ENCODE measurements around the gene DPYD. TPM values are rescaled to one million over a fixed set of nuclear protein-coding genes. Genes with fewer than 3 reads are reported as not detected.

The DPYD gene
- polyA plus RNA-seq, 1 donor from 2014 or later, result 3.8 TPM

DNA sequence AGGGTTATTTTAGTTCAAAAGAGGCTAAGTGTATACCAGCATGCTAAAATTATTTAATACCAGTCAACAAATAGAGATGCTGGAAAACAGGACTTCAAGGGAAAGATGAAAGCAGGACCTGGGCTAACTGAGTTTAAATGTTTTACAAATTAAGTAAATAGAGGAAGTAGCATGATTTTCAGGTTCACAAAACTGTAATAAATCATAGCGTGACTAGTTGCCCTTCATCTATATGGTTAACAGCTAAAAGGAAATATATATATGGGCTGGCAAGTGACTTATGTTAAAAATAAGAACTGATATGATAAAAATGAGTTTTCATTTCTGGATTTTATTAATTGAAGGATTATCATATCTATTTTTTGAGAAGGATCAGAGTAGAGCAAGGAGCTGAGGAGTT is 25.6 kb downstream of the DPYD start:
- no peaks in the 10 kb centered on the region for H3K27me3 Mint-ChIP-seq
- H3K4me1 Mint-ChIP-seq, result no peaks in the 10 kb centered on the region
- no peaks in the 10 kb centered on the region for H3K36me3 Mint-ChIP-seq
- H3K27ac Mint-ChIP-seq, result no peak overlapping the region
- no peak overlapping the region for H3K4me3 Mint-ChIP-seq
- peaks cover 0 to 6% (median 3%) of the 10 kb centered on the region in 3 donors for H3K9me3 Mint-ChIP-seq

GRCh38 chr1:97893844-97894243 is 27.0 kb downstream of the DPYD start:
- no peak overlapping the region for H3K4me3 Mint-ChIP-seq
- H3K4me1 Mint-ChIP-seq, result no peaks in the 10 kb centered on the region
- no peaks in the 10 kb centered on the region for H3K27me3 Mint-ChIP-seq
- no peaks in the 10 kb centered on the region for H3K36me3 Mint-ChIP-seq
- no peak overlapping the region for H3K27ac Mint-ChIP-seq
- peaks cover 0 to 9% (median 0%) of the 10 kb centered on the region in 3 donors for H3K9me3 Mint-ChIP-seq

DNA sequence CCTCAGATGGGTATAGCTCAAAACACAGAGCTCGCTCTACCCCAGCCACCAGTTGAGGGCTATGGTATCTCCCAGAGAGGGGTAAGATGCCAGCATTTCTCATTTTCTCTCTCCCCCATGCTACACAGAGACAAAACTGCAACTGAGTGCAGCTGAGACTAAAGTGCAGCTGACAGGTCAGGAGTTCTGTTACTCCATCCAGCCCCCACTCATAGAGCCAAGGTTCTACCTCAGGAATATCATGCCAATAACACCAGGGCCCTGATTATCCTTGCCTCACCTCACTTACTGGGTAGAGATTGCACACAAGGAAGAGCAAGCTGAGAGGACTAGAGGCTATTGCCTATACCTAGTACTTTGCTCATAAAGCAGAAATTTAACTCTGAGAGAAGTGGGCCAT is 34.6 kb downstream of the DPYD start:
- Mint-ChIP-seq H3K9me3 (peaks cover 1 to 19% (median 3%) of the 10 kb centered on the region in 3 donors), H3K4me1 (no peaks in the 10 kb centered on the region), H3K27ac (no peak overlapping the region), H3K36me3 (no peaks in the 10 kb centered on the region), H3K4me3 (no peak overlapping the region), H3K27me3 (no peaks in the 10 kb centered on the region)

DNA sequence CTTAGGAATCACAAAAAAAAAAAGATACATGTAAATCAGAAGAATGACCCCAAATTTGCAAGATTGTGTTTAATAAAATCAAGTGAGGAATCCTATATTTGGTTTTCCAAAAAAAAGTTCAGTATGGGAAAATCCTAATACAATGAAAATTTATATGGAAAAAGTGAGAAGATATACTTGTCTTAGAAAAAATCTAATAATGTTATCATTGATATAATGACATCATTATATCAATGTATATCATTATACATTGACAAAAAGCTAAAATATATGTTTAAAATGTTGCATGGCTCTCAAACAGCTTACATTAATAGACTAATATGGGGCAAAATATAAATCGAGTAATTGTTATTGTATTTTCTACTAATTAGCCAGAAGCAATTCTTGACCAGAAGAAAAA is 37.0 kb downstream of the DPYD start:
- no peaks in the 10 kb centered on the region for H3K27me3 Mint-ChIP-seq
- peaks cover 1 to 12% (median 3%) of the 10 kb centered on the region in 3 donors for H3K9me3 Mint-ChIP-seq
- H3K36me3 Mint-ChIP-seq, result no peaks in the 10 kb centered on the region
- H3K4me1 Mint-ChIP-seq, result no peaks in the 10 kb centered on the region
- no peak overlapping the region for H3K27ac Mint-ChIP-seq
- no peak overlapping the region for H3K4me3 Mint-ChIP-seq

DNA sequence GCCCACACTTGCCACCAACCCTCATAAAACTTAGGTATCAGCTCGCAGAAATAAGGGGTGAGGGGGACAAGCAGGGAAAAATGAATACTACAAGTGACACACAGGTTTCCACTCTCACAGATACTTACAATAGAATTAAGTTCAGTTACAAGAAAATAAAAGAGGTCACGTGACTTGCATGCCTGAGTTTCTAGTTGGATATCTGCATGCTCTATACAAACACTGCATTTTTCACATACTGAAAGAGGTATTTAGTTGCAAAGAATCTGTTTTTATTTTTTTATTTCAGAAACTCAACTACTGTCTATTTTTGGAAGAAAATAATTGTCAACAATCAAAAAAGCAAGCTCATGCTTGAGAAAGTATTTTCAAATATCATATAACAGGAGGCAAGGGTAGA is 43.5 kb downstream of the DPYD start:
- Mint-ChIP-seq H3K9me3 (no peaks in the 10 kb centered on the region), H3K27ac (no peak overlapping the region), H3K4me1 (no peaks in the 10 kb centered on the region), H3K27me3 (no peaks in the 10 kb centered on the region), H3K4me3 (no peak overlapping the region), H3K36me3 (peaks cover 1% of the 10 kb centered on the region)

DNA sequence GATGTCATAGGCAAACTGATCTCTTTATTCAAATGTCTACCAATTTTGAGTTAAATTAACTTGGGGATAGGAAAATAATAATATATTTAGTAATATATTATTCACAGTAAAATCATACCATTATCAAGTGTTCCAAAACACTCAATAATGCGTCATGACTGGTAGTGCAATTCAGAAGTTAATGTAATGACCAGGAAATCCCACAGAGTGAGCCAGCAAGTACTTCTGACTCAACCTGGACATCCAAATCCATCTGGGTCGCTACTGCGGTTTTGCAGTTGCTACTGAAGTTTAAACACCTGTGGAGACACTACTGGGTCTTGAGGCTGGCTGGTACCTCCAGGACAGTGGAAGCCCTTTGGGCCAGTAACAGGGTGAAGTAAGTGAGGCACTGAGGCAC is 44.8 kb downstream of the DPYD start:
- no peak overlapping the region for H3K27ac Mint-ChIP-seq
- H3K36me3 Mint-ChIP-seq, result peaks cover 1% of the 10 kb centered on the region
- no peaks in the 10 kb centered on the region for H3K4me1 Mint-ChIP-seq
- H3K27me3 Mint-ChIP-seq, result no peaks in the 10 kb centered on the region
- H3K9me3 Mint-ChIP-seq, result no peaks in the 10 kb centered on the region
- H3K4me3 Mint-ChIP-seq, result no peak overlapping the region

DNA sequence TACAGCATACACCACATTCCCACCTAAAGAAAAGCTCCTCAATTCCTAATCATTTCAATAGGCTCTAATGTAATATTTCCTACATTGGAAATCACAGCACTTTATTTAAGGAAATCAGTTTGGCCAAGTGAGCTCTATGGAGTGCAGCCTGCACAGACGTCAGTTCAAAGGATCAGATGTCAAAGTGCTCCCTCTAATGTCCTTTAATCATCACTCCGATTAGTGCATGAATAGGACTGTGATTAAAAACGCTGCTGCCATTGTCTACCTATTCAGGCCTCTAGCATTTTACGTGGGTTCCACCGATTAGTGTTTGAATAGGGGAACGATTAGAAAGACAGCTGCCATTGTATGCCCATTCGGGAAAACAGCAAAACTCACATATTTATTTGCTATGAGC is 50.2 kb downstream of the DPYD start:
- Mint-ChIP-seq H3K27me3 (no peaks in the 10 kb centered on the region), H3K4me1 (peaks cover 0 to 2% (median 0%) of the 10 kb centered on the region in 3 donors), H3K4me3 (no peak overlapping the region), H3K9me3 (peaks cover 0 to 4% (median 0%) of the 10 kb centered on the region in 3 donors), H3K36me3 (no peaks in the 10 kb centered on the region), H3K27ac (no peak overlapping the region)

DNA sequence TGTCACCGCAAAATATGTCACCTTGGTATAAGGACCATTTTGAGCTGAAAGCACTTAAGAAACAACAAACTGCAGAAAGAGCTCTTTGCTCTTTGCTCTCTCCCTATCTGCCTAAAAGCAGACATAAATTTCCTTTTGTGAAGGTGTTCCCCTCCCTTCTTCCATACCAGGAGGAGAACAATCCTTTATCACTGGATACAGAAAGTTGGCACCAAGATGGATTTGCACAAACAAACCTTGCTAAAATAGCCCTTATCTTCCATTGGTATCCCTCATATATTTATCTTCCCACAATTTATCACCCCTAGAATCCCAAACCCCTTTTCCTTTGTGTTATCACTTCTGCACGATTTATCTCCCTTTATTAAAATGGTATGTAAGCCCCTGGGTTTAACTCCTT is 51.4 kb downstream of the DPYD start:
- H3K36me3 Mint-ChIP-seq, result no peaks in the 10 kb centered on the region
- H3K27ac Mint-ChIP-seq, result no peak overlapping the region
- H3K9me3 Mint-ChIP-seq, result peaks cover 0 to 4% (median 0%) of the 10 kb centered on the region in 3 donors
- H3K4me3 Mint-ChIP-seq, result no peak overlapping the region
- peaks cover 0 to 4% (median 4%) of the 10 kb centered on the region in 3 donors for H3K4me1 Mint-ChIP-seq
- H3K27me3 Mint-ChIP-seq, result no peaks in the 10 kb centered on the region

DNA sequence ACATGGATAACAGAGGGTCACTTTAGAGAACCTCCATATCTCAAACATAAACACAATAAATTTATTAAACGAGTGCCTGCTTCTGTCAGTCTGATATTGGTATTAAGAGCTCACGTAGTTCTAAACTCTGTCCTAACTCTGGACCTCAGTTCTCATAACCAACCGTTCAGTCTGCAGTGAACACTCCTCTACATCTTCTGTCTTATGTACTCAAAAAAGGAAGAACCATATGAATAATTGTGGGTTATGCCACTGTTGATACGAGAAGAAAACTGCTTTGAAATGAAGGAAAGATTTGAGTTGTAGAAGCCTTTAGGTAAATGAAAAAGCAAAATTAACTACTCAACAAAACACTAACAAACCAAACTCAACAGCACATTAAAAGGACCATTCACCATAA is 53.7 kb downstream of the DPYD start:
- Mint-ChIP-seq H3K36me3 (no peaks in the 10 kb centered on the region), H3K27ac (no peak overlapping the region), H3K4me1 (peaks cover 0 to 4% (median 4%) of the 10 kb centered on the region in 3 donors), H3K27me3 (no peaks in the 10 kb centered on the region), H3K9me3 (peaks cover 0 to 4% (median 0%) of the 10 kb centered on the region in 3 donors), H3K4me3 (no peak overlapping the region)

- Mint-ChIP-seq H3K4me1 (peaks cover 0 to 4% (median 4%) of the 10 kb centered on the region in 3 donors), H3K27me3 (no peaks in the 10 kb centered on the region), H3K4me3 (no peak overlapping the region), H3K36me3 (no peaks in the 10 kb centered on the region), H3K27ac (no peak overlapping the region), H3K9me3 (peaks cover 0 to 4% (median 0%) of the 10 kb centered on the region in 3 donors)
Measured at GRCh38 chr1:97864615-97865014, 56.2 kb downstream of the DPYD start.

DNA sequence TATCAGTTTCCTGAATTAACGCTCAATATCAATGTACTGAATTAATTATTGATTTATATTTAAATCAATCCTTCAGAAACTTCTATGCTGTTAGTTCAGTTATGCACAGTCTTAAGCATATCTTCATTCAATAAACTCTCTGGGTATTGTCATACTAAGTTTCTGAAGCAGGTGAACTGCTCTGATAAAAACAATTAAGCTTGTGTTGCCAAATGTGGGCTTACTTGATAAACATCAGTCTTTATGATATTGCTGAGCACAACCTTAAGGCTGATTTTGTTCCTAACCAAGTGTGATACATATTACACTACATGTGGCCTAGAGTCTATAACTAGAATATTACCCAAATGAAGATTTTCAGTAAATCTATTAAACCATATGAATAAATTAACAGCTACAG is 67.6 kb downstream of the DPYD start:
- Mint-ChIP-seq H3K36me3 (peaks cover 3% of the 10 kb centered on the region), H3K4me1 (peaks cover 4 to 9% (median 5%) of the 10 kb centered on the region in 3 donors), H3K27ac (no peak overlapping the region), H3K9me3 (no peaks in the 10 kb centered on the region), H3K27me3 (no peaks in the 10 kb centered on the region), H3K4me3 (no peak overlapping the region)

DNA sequence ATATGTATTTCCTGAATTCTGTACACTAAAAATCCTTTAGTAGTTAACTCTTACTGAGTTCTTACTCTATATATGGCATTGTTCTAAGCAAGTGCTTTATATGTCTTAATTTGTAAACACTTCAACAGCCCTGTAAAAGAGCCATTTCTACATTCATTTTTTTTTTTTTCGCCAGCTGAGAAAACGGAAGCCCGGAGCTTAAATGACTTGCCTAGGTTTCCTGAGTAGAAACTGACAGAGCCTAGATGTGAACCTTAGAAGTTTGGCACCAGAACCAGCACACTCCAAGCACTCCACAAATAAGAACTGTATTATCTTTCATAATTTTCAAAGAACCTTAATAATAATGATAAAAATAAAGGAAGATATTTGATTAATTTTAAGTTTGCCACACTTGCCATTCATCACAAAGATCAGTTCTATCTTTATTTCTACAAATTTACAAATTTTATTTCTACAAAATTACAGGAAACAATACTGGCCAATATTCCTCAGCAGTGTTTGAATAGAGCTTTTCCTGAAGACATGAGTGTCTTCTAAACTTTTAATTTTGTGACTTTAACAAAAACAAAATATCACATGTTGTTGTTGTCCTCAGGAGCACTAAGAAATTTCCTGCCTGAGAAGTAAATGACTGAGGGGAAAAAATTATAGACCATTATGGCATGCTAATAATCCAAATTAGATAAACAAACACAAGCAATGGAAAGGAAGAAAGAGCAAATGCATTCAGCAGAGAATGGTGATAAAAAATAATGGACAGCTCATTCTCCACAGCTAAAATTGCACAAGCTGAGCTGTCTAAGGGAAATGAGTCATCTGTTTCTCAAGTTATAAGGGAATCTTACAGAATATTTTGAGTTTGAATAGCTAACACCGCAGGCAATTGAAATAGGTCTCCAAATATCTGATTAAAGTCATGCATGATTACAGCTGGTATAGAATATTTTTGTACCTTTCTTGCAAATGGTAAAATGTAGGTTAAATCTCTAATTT is 71.2 kb downstream of the DPYD start:
- H3K9me3 Mint-ChIP-seq, result no peaks in the 10 kb centered on the region
- no peak overlapping the region for H3K27ac Mint-ChIP-seq
- no peaks in the 10 kb centered on the region for H3K36me3 Mint-ChIP-seq
- H3K4me3 Mint-ChIP-seq, result no peak overlapping the region
- peaks cover 4 to 12% (median 5%) of the 10 kb centered on the region in 3 donors for H3K4me1 Mint-ChIP-seq
- no peaks in the 10 kb centered on the region for H3K27me3 Mint-ChIP-seq

GRCh38 chr1:97845805-97846204 is 75.0 kb downstream of the DPYD start:
- Mint-ChIP-seq H3K27ac (no peak overlapping the region), H3K4me3 (no peak overlapping the region), H3K4me1 (peaks cover 4 to 12% (median 5%) of the 10 kb centered on the region in 3 donors), H3K27me3 (no peaks in the 10 kb centered on the region), H3K9me3 (no peaks in the 10 kb centered on the region), H3K36me3 (no peaks in the 10 kb centered on the region)

DNA sequence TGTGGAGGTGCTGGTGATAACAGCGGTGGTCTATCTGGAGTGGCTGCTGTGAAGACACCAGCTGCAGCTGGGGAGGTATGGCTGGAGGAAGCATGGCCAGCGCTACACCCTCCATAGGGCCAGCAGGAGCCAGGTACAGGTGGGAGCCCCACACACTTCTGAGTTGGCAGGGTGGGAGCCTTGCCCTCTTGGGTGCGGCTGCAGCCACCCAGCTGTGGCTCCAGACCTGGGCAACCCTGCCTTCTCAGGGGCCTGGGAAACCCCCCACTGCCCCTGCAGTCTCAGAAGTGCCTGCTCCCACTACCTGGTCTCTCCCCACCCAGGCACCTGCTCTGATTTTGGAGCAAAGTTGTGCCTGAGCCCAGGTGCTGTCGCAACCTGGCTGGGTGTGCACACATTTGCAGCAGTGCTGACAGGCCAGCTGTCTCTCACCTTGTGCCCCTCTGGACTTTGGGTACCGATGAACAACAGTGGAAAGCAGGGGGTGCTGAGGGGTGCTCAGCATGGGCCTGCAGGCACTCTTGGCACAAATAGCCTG is 76.2 kb downstream of the DPYD start:
- no peaks in the 10 kb centered on the region for H3K36me3 Mint-ChIP-seq
- H3K27me3 Mint-ChIP-seq, result no peaks in the 10 kb centered on the region
- peaks cover under 1 to 12% (median 4%) of the 10 kb centered on the region in 3 donors for H3K4me1 Mint-ChIP-seq
- no peak overlapping the region for H3K27ac Mint-ChIP-seq
- no peaks in the 10 kb centered on the region for H3K9me3 Mint-ChIP-seq
- H3K4me3 Mint-ChIP-seq, result no peak overlapping the region

- no peaks in the 10 kb centered on the region for H3K4me1 Mint-ChIP-seq
- H3K9me3 Mint-ChIP-seq, result no peaks in the 10 kb centered on the region
- no peaks in the 10 kb centered on the region for H3K27me3 Mint-ChIP-seq
- no peak overlapping the region for H3K27ac Mint-ChIP-seq
- no peak overlapping the region for H3K4me3 Mint-ChIP-seq
- no peaks in the 10 kb centered on the region for H3K36me3 Mint-ChIP-seq
Measured at GRCh38 chr1:97841338-97841737, 79.5 kb downstream of the DPYD start.

DNA sequence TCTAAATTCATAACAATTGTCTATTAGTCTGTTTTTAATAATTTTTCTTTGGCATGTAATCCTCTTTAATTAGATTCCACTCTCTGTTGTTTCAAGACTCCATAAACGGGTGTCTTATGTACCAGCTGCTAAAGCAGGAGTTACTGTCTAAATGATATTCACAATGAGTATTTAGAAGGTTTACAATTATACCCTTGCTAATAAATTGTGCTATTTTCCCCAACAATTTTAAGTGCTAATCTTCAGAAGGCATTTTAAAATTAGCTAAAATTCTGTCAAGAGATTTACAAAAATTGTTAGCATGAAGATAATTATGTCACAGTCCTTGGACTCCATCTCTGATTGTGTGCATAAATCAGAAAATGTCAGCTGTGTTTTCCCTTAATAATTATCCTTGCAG is 83.7 kb downstream of the DPYD start:
- Mint-ChIP-seq H3K9me3 (peaks cover 0 to 1% (median 0%) of the 10 kb centered on the region in 3 donors), H3K27ac (no peak overlapping the region), H3K36me3 (no peaks in the 10 kb centered on the region), H3K4me1 (no peaks in the 10 kb centered on the region), H3K27me3 (no peaks in the 10 kb centered on the region), H3K4me3 (no peak overlapping the region)
